Measurements from ENCODE around the gene SNRPB2.

SNRPB2 gene

GRCh38 chr20:16729080-16729479 lies 746 bp upstream of the SNRPB2 start:
- no peak for FAIRE-seq
- no peak for DNase-seq (ENCODE audit: insufficient read length, low spot score)

GRCh38 chr20:16732506-16733152 lies 2.8 kb downstream of the SNRPB2 start:
- DNase-seq (ENCODE audit: insufficient read length, low spot score) (no peak), FAIRE-seq (no peak)

GRCh38 chr20:16740365-16741072 lies 10.7 kb downstream of the SNRPB2 start:
- no peak for FAIRE-seq
- DNase-seq (ENCODE audit: insufficient read length, low spot score) = no peak

GRCh38 chr20:16744178-16744807 lies 14.5 kb downstream of the SNRPB2 start:
- DNase-seq (ENCODE audit: insufficient read length, low spot score) = no peak
- no peak for FAIRE-seq

- no peak for FAIRE-seq
- DNase-seq (ENCODE audit: insufficient read length, low spot score) = no peak
Measured at GRCh38 chr20:16745204-16745603, 15.4 kb downstream of the SNRPB2 start.

GRCh38 chr20:16747291-16747811 lies 17.5 kb downstream of the SNRPB2 start:
- DNase-seq (ENCODE audit: insufficient read length, low spot score) (no peak), FAIRE-seq (no peak)

GRCh38 chr20:16748308-16748900 lies 18.6 kb downstream of the SNRPB2 start, which contains the start of gene OTOR:
Gene OTOR (plus strand): TSS chr20:16748358. CDS start chr20:16748402, 44 bp downstream.
- no peak for DNase-seq (ENCODE audit: insufficient read length, low spot score)
- no peak for FAIRE-seq

- FAIRE-seq = no peak
Measured at GRCh38 chr20:16749573-16749972, 19.7 kb downstream of the SNRPB2 start.

GRCh38 chr20:16752082-16752481 lies 22.3 kb downstream of the SNRPB2 start:
- DNase-seq (ENCODE audit: insufficient read length, low spot score) (no peak), FAIRE-seq (no peak)

More at GRCh38 chr20:16749573-16749972, 19.7 kb downstream of the SNRPB2 start:
- no peak for DNase-seq (ENCODE audit: insufficient read length, low spot score)

GRCh38 chr20:16752901-16753300 lies 23.1 kb downstream of the SNRPB2 start:
- DNase-seq (ENCODE audit: insufficient read length, low spot score) (no peak), FAIRE-seq (no peak)

GRCh38 chr20:16758454-16759180 lies 28.8 kb downstream of the SNRPB2 start:
- DNase-seq (ENCODE audit: insufficient read length, low spot score) (no peak), FAIRE-seq (no peak)

GRCh38 chr20:16759181-16759563 lies 29.3 kb downstream of the SNRPB2 start:
- no peak for FAIRE-seq

GRCh38 chr20:16760431-16761304 lies 30.8 kb downstream of the SNRPB2 start:
- DNase-seq (ENCODE audit: insufficient read length, low spot score) (no peak), FAIRE-seq (no peak)

More at GRCh38 chr20:16759181-16759563, 29.3 kb downstream of the SNRPB2 start:
- no peak for DNase-seq (ENCODE audit: insufficient read length, low spot score)

GRCh38 chr20:16761305-16761829 lies 31.5 kb downstream of the SNRPB2 start:
- DNase-seq (ENCODE audit: insufficient read length, low spot score) (peak; percentile 59), FAIRE-seq (no peak)

GRCh38 chr20:16764560-16764959 lies 34.7 kb downstream of the SNRPB2 start:
- DNase-seq (ENCODE audit: insufficient read length, low spot score) = no peak
- no peak for FAIRE-seq

GRCh38 chr20:16771213-16771612 lies 41.4 kb downstream of the SNRPB2 start:
- FAIRE-seq = no peak
- DNase-seq (ENCODE audit: insufficient read length, low spot score) = no peak

- FAIRE-seq = no peak
- DNase-seq (ENCODE audit: insufficient read length, low spot score) = no peak
Measured at GRCh38 chr20:16775961-16776360, 46.1 kb downstream of the SNRPB2 start.

GRCh38 chr20:16777126-16777525 lies 47.3 kb downstream of the SNRPB2 start:
- FAIRE-seq = no peak
- no peak for DNase-seq (ENCODE audit: insufficient read length, low spot score)

GRCh38 chr20:16778159-16778558 lies 48.3 kb downstream of the SNRPB2 start:
- FAIRE-seq (no peak), DNase-seq (ENCODE audit: insufficient read length, low spot score) (no peak)

Measured in HTR-8/SVneo (cell line).